Skeletal muscle satellite cell (primary cell): ENCODE measurements around the gene MRS2. TPM values are rescaled to one million over a fixed set of nuclear protein-coding genes. Genes with fewer than 3 reads are reported as not detected.
A peak's percentile ranks its signal among the peaks of the same experiment; 100 is the strongest.
"Not testable (repeated sequence)": the region's sequence is repeated elsewhere in the genome, so short reads cannot be mapped to it uniquely, and the experiment has no call there.

Experiments used
- H3K27me3 ChIP-seq: 2 replicates; pipeline ENCODE4 v1.7.0; 2013; ENCODE audit warnings: low read length; ENCODE audit not compliant: control insufficient read depth, insufficient read depth
- H3K36me3 ChIP-seq: 2 replicates; pipeline ENCODE4 v1.7.0; 2013; ENCODE audit warnings: mild to moderate bottlenecking, control low read depth, low read length; ENCODE audit not compliant: insufficient read depth
- H3K4me1 ChIP-seq: 2 replicates; pipeline ENCODE4 v1.7.0; 2013; ENCODE audit warnings: low read length; ENCODE audit not compliant: control insufficient read depth, insufficient read depth
- H3K4me2 ChIP-seq: 2 replicates; pipeline ENCODE4 v1.7.0; 2013; ENCODE audit warnings: mild to moderate bottlenecking, low read length
- H3K4me3 ChIP-seq: 2 replicates; pipeline ENCODE4 v1.7.0; 2013; ENCODE audit warnings: low read length
- H3K9ac ChIP-seq: 2 replicates; pipeline ENCODE4 v1.7.0; 2013; ENCODE audit warnings: mild to moderate bottlenecking, low read depth, low read length, moderate library complexity
- H3K9me3 ChIP-seq: replicated peaks from 2 replicates; pipeline ENCODE4 v1.7.0; 2013; ENCODE audit warnings: mild to moderate bottlenecking, control low read depth, low read length
- total RNA-seq: library from RNA; depleted of rRNA; stranded (reverse); fragments of >200 nt; gene quantifications from 2 replicates; pipeline ENCODE4 v1.2.3, GENCODE V29; 2012; rRNA removed

Gene MRS2
- total RNA-seq, result 28.2 and 35.2 TPM in 2 replicates

DNA sequence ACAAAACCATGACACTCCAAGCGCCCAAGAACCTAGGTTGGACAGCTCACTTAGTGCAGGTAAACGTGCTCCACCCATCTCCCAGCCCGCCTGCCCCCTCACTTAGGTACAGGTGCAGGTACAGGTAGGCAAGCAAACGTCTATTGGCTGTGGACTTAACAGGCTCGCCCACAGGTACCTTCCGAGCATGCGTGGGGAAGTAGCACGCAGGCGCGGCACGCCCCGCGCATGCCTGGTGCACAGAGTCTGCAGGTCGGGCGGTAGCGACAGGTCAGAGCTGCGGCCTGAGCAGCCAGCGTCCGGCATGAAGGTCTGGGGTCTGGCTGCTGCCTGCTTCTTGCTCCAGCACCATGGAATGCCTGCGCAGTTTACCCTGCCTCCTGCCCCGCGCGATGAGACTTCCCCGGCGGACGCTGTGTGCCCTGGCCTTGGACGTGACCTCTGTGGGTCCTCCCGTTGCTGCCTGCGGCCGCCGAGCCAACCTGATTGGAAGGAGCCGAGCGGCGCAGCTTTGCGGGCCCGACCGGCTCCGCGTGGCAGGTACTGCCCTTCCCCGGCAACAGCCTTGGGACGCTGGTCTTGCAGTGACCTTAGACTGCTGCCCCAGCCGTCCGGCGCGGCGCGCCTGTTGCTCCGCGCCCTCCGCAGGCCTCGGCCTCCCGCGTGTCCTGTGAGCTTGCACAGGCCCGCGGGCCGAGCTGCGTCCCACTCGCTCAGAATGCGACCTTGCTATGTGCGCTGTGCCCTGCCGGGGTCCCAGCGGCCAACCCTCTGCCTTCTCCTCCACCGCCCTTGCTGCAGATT lies at the start of gene MRS2:
MRS2 (plus strand) TSS at position 240 of the 804 bp plus-strand sequence; CDS start at position 351, 111 bp downstream.
- Histone ChIP-seq H3K4me3 (peak within 1 kb of the TSS; percentile 100), H3K9me3 (no peaks in the 10 kb centered on the region), H3K27me3 (peaks cover 9% of the 10 kb centered on the region), H3K4me1 (peaks cover 9% of the 10 kb centered on the region), H3K36me3 (peaks cover 10% of the 10 kb centered on the region), H3K4me2 (peak within 1 kb of the TSS; percentile 90), H3K9ac (peak within 1 kb of the TSS; percentile 84)

- no peak overlapping the region for H3K4me3 ChIP-seq
- no peaks in the 10 kb centered on the region for H3K36me3 ChIP-seq
- H3K4me2 ChIP-seq, result no peak overlapping the region
- H3K9me3 ChIP-seq, result no peaks in the 10 kb centered on the region
- peaks cover 36% of the 10 kb centered on the region for H3K27me3 ChIP-seq
- H3K4me1 ChIP-seq, result no peaks in the 10 kb centered on the region
- H3K9ac ChIP-seq, result no peak overlapping the region
These were observed 48.9 kb upstream of the MRS2 start for GRCh38 chr6:24353861-24354260.

DNA sequence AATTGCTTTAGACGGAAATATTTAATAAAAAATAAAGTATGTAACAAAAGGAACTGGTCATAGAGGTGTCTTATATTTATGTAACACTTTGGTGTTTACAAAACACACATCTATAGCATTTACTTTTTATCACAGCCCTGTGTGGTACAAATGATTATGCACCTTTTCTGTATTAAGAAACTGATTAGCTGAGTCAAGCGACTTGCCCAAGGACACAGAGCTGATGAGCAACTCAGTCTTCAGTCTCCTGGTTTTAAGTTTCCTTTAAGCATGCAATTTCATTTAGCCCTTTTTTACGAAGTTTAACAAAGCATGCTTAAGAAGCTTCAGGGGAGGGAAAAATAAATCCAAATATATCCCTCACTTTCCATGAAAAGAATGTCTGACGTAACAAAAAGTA lies 47.3 kb upstream of the MRS2 start:
- no peak overlapping the region for H3K4me3 ChIP-seq
- no peaks in the 10 kb centered on the region for H3K36me3 ChIP-seq
- H3K9me3 ChIP-seq, result no peaks in the 10 kb centered on the region

DNA sequence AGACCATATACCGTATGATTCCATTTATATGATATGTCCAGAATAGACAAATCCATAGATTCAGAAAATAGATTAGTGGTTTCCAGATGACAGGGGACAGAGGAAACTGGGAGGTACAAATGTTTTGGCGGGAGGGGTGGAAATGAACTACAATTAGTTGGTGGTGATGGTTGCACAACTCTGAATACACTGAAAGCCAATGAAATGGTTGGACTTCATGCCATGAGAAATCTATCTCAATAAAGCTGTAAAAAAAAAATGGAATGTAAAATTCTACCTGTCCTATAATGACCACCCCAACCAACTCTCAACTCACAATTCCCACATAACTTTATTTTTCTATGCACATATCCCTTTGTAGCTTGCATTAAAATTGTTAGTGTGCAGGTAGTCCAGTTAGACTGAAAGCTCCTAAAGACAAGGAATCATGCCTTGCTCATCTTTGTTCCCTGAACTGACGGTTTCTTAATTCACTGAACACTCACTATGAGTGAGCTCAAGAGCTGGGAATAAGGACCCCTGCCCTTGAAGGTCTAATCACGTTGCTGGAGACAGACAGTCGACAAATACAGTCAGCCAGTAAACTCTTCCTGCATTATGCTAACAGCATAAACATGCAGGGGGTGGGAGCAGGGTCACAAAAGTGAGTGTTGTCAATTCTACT lies 46.3 kb upstream of the MRS2 start:
- Histone ChIP-seq H3K27me3 (peaks cover 30% of the 10 kb centered on the region), H3K9ac (no peak overlapping the region), H3K4me1 (peaks cover 10% of the 10 kb centered on the region)

More for the DNA sequence above, 47.3 kb upstream of the MRS2 start:
- Histone ChIP-seq H3K9ac (no peak overlapping the region), H3K4me1 (peaks cover 9% of the 10 kb centered on the region), H3K27me3 (peaks cover 36% of the 10 kb centered on the region), H3K4me2 (no peak overlapping the region)

GRCh38 chr6:24357336-24358218 lies 45.2 kb upstream of the MRS2 start, which contains the start of gene DCDC2:
Gene DCDC2 (minus strand): TSS chr6:24358059. CDS start chr6:24357750, 309 bp downstream.
- Histone ChIP-seq H3K9ac (no peak within 1 kb of the TSS), H3K9me3 (no peaks in the 10 kb centered on the region), H3K27me3 (peaks cover 30% of the 10 kb centered on the region), H3K36me3 (no peaks in the 10 kb centered on the region), H3K4me3 (peak within 1 kb of the TSS; percentile 37), H3K4me1 (peaks cover 10% of the 10 kb centered on the region), H3K4me2 (peak within 1 kb of the TSS; percentile 47)

More for the DNA sequence above, 46.3 kb upstream of the MRS2 start:
- H3K4me2 ChIP-seq, result no peak overlapping the region
- H3K9me3 ChIP-seq, result no peaks in the 10 kb centered on the region
- no peak overlapping the region for H3K4me3 ChIP-seq
- no peaks in the 10 kb centered on the region for H3K36me3 ChIP-seq

DNA sequence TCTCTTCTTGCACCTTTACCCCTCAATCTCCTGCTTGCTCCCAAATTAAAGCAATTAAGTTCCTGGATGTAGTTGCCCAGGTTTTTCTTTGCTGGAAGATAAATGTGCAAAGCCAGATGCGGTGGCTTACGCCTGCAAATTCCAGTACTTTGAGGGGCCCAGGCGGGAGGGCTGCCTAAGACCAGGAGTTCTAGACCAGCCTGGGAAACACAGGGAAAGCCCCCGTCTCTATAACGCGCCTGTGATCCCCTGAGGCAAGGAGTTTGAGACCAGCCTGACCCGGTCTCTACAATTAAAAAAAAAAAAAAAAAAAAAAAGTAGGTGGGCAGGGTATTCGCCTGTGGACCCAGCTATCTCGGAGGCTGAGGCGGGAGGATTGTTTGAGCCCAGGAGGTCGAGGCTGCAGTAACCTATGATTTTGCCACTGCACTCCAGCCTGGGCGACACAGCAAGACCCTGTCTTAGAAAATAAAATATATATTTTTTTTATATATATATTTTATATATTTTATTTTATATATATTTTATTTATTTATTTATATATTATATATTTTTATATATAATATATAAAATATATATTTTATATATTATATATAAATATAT lies 44.4 kb upstream of the MRS2 start:
- peaks cover 33% of the 10 kb centered on the region for H3K27me3 ChIP-seq
- H3K36me3 ChIP-seq, result no peaks in the 10 kb centered on the region
- peaks cover 10% of the 10 kb centered on the region for H3K4me1 ChIP-seq
- no peak overlapping the region for H3K9ac ChIP-seq
- peak overlapping the region; percentile 47 for H3K4me2 ChIP-seq
- no peaks in the 10 kb centered on the region for H3K9me3 ChIP-seq
- no peak overlapping the region for H3K4me3 ChIP-seq

- peaks cover 27% of the 10 kb centered on the region for H3K27me3 ChIP-seq
- H3K4me3 ChIP-seq, result peak overlapping the region; percentile 66
- H3K9me3 ChIP-seq, result no peaks in the 10 kb centered on the region
- H3K4me1 ChIP-seq, result peaks cover 10% of the 10 kb centered on the region
- peak overlapping the region; percentile 41 for H3K9ac ChIP-seq
- H3K36me3 ChIP-seq, result no peaks in the 10 kb centered on the region
- H3K4me2 ChIP-seq, result peak overlapping the region; percentile 86
These were observed 42.9 kb upstream of the MRS2 start for GRCh38 chr6:24359640-24360454.

DNA sequence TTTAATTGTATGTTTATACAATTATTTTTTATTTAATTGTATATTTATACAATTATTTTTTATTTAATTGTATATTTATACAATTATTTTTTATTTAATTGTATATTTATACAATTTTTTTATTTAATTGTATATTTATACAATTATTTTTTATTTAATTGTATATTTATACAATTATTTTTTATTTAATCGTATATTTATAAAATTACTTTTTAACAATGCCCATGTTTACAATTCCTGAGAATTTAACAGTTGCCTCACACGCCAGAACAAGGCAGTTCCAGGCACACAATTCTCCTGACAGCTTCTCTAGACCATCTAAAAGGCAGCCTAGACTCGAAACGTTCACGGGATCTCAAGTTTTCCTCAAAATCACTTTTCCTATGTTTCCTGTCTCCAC lies 40.4 kb upstream of the MRS2 start:
- not testable (repeated sequence) for H3K36me3 ChIP-seq, H3K9me3 ChIP-seq, H3K9ac ChIP-seq, H3K4me2 ChIP-seq, H3K4me3 ChIP-seq
- Histone ChIP-seq H3K27me3 (peaks cover 17% of the 10 kb centered on the region), H3K4me1 (peaks cover 10% of the 10 kb centered on the region)

DNA sequence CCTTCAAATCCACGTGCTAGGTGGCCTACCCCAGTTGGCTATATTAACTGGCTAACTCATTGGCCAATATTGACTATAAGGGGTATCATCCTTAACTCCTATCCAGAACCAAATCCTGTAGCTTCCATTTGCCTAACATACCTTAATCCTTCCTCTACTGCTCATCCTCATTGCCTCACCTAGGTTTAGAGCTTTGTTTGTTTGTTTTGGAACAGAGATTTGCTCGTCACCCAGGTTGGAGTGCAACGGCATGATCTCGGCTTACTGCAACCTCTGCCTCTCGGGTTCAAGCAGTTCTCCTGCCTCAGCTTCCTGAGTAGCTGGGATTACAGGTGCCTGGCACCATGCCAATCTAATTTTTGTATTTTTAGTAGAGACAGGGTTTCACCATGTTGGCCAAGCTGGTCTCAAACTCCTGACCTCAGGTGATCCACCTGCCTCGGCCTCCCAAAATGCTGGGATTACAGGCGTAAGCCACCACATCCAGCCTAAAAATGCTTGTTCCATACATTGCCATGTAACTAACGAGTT lies 37.6 kb upstream of the MRS2 start:
- not testable (repeated sequence) for H3K27me3 ChIP-seq, H3K9ac ChIP-seq, H3K4me1 ChIP-seq, H3K9me3 ChIP-seq, H3K4me2 ChIP-seq, H3K4me3 ChIP-seq, H3K36me3 ChIP-seq

GRCh38 chr6:24374612-24375011 lies 28.1 kb upstream of the MRS2 start:
- H3K4me1 ChIP-seq, result no peaks in the 10 kb centered on the region
- no peaks in the 10 kb centered on the region for H3K27me3 ChIP-seq
- no peaks in the 10 kb centered on the region for H3K36me3 ChIP-seq
- no peaks in the 10 kb centered on the region for H3K9me3 ChIP-seq
- H3K9ac ChIP-seq, result no peak overlapping the region
- no peak overlapping the region for H3K4me2 ChIP-seq
- H3K4me3 ChIP-seq, result no peak overlapping the region
